DOHH2 (cell line): ENCODE measurements around the gene VPS26A.

ENCODE experiments used
- EZH2phosphoT487 ChIP-seq: fragments of 200-600 bp; sonication (generic); IDR thresholded peaks from 2 replicates; pipeline ENCODE4 v1.6.1; 2017; ENCODE audit warnings: borderline replicate concordance, mild to moderate bottlenecking, antibody characterized with exemption, low read length, moderate library complexity, mixed read lengths
- TF ChIP-seq, protein P1 (sequence below): fragments of 200-600 bp; sonication (generic); IDR thresholded peaks from one replicate; pipeline ENCODE4 v1.5.1; 2014; ENCODE audit warnings: antibody characterized with exemption, mild to moderate bottlenecking, low read depth, low read length; ENCODE audit not compliant: poor library complexity, severe bottlenecking

DNA sequence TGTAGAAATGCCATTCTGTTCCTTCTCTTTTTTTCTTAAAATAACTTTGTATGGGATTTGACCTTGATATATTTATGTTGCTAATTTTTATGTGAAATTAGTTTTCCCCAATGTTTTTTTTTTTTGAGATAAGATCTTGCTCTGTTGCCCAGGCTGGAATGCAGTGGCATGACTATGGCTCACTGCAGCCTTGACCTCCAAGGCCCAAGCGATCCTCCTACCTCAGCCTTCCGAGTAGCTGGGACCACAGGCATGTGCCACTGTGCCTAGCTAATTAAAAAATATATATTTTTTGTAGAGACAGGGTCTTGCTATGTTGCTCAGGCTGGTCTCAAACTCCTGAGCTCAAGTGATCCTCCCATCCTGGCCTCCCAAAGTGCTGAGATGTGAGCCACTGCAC lies 16.0 kb downstream of the VPS26A start:
- TF ChIP-seq, protein P1, sequence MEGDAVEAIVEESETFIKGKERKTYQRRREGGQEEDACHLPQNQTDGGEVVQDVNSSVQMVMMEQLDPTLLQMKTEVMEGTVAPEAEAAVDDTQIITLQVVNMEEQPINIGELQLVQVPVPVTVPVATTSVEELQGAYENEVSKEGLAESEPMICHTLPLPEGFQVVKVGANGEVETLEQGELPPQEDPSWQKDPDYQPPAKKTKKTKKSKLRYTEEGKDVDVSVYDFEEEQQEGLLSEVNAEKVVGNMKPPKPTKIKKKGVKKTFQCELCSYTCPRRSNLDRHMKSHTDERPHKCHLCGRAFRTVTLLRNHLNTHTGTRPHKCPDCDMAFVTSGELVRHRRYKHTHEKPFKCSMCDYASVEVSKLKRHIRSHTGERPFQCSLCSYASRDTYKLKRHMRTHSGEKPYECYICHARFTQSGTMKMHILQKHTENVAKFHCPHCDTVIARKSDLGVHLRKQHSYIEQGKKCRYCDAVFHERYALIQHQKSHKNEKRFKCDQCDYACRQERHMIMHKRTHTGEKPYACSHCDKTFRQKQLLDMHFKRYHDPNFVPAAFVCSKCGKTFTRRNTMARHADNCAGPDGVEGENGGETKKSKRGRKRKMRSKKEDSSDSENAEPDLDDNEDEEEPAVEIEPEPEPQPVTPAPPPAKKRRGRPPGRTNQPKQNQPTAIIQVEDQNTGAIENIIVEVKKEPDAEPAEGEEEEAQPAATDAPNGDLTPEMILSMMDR, result no peak
- no peak for TF ChIP-seq EZH2phosphoT487
